AG04450 (cell line): ENCODE results near the gene MYO1D. TPM values are rescaled to one million over a fixed set of nuclear protein-coding genes. Genes with fewer than 3 reads are reported as not detected.

Experiments
- CTCF ChIA-PET: fragments of 300-600, 350-600 bp; formaldehyde crosslinking; extraction: SDS; loops from one replicate; lab custom pipeline; 2022; ENCODE audit warnings: antibody characterized with exemption, inconsistent platforms; lab: Charles Lee
- POLR2A ChIA-PET: fragments of 350-600 bp; formaldehyde crosslinking; extraction: SDS; loops from one replicate; lab custom pipeline; 2021; ENCODE audit warnings: antibody characterized with exemption, inconsistent platforms; lab: Yijun Ruan, JAX
- DNase-seq: peaks from one replicate; pipeline ENCODE4 v3.0.0-alpha.2; 2011; ENCODE audit warnings: low read depth, low spot score
- H3K27ac ChIP-seq: one replicate; pipeline ENCODE4 v1.5.1; 2012; ENCODE audit warnings: low read depth, low read length, control low read depth
- H3K27me3 ChIP-seq: one replicate; pipeline ENCODE4 v1.6.0; 2012; ENCODE audit warnings: low read length; ENCODE audit not compliant: control insufficient read depth, insufficient read depth
- H3K4me3 ChIP-seq: 2 replicates; pipeline ENCODE4 v1.5.1; 2011; ENCODE audit warnings: mild to moderate bottlenecking, low read depth, low read length, control low read depth
- H3K9me3 ChIP-seq: 2 replicates; pipeline ENCODE4 v1.5.1; 2012; ENCODE audit warnings: low read length; ENCODE audit not compliant: control insufficient read depth, insufficient read depth
- polyA plus RNA-seq: library from polyadenylated mRNA; depleted of rRNA; stranded (reverse); fragments of >200 nt; gene quantifications from 2 replicates; pipeline ENCODE4 v1.2.3, GENCODE V29; 2011
- TF ChIP-seq, protein P1 (sequence below): IDR thresholded peaks from 2 replicates; pipeline ENCODE4 v1.5.1; 2011; ENCODE audit warnings: low read depth, low read length, control low read depth, inconsistent platforms

The MYO1D gene
- polyA plus RNA-seq, 1 experiment: 1.1 TPM

DNA sequence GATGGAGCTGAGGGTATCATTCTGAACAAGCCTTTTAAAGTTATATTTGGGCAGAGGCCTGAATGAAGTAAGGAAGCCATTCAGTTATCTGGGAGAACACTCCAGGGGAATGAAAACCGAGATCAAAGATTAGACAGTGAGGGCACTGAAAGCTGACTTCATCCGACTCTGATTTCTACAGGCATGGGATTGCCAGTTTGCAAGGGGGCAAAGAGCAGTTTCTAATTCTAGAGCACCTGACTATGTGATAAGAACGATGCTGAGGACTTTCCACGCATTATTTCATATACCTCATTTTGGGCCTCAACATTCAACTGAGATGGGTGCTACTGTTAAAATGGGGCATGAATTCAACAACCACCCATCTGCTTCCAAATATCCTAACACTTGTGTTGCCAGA lies 254.4 kb downstream of the MYO1D start:
- DNase-seq: no peak
- peaks cover 3% of the 10 kb centered on the region for H3K27me3 ChIP-seq
- no peak overlapping the region for H3K4me3 ChIP-seq
- no peaks in the 10 kb centered on the region for H3K9me3 ChIP-seq
- CTCF ChIA-PET: no interaction called here
- no peak overlapping the region for H3K27ac ChIP-seq
- POLR2A ChIA-PET: no interaction called here
- TF ChIP-seq, protein P1, sequence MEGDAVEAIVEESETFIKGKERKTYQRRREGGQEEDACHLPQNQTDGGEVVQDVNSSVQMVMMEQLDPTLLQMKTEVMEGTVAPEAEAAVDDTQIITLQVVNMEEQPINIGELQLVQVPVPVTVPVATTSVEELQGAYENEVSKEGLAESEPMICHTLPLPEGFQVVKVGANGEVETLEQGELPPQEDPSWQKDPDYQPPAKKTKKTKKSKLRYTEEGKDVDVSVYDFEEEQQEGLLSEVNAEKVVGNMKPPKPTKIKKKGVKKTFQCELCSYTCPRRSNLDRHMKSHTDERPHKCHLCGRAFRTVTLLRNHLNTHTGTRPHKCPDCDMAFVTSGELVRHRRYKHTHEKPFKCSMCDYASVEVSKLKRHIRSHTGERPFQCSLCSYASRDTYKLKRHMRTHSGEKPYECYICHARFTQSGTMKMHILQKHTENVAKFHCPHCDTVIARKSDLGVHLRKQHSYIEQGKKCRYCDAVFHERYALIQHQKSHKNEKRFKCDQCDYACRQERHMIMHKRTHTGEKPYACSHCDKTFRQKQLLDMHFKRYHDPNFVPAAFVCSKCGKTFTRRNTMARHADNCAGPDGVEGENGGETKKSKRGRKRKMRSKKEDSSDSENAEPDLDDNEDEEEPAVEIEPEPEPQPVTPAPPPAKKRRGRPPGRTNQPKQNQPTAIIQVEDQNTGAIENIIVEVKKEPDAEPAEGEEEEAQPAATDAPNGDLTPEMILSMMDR: no peak

- DNase-seq: no peak
- H3K9me3 ChIP-seq: no peaks in the 10 kb centered on the region
- TF ChIP-seq, protein P1: no peak
- ChIA-PET POLR2A (no interaction called here), CTCF (no interaction called here)
- H3K27me3 ChIP-seq: no peaks in the 10 kb centered on the region
- no peak overlapping the region for H3K27ac ChIP-seq
- no peak overlapping the region for H3K4me3 ChIP-seq
These were observed 255.2 kb downstream of the MYO1D start for GRCh38 chr17:32621612-32622312.

GRCh38 chr17:32615326-32615725 lies 261.6 kb downstream of the MYO1D start:
- ChIA-PET POLR2A (no interaction called here), CTCF (no interaction called here)
- H3K27me3 ChIP-seq: no peaks in the 10 kb centered on the region
- no peak overlapping the region for H3K4me3 ChIP-seq
- TF ChIP-seq, protein P1: no peak
- H3K27ac ChIP-seq: no peak overlapping the region
- H3K9me3 ChIP-seq: no peaks in the 10 kb centered on the region
- DNase-seq: no peak

- Histone ChIP-seq H3K27ac (no peak overlapping the region), H3K9me3 (no peaks in the 10 kb centered on the region), H3K4me3 (no peak overlapping the region), H3K27me3 (no peaks in the 10 kb centered on the region)
- CTCF ChIA-PET: no interaction called here
- TF ChIP-seq, protein P1: no peak
- POLR2A ChIA-PET: no interaction called here
- DNase-seq: no peak
These were observed 266.0 kb downstream of the MYO1D start for GRCh38 chr17:32610943-32611342.

GRCh38 chr17:32609884-32610650 lies 266.9 kb downstream of the MYO1D start:
- ChIA-PET POLR2A (no interaction called here), CTCF (no interaction called here)
- H3K9me3 ChIP-seq: no peaks in the 10 kb centered on the region
- no peaks in the 10 kb centered on the region for H3K27me3 ChIP-seq
- no peak overlapping the region for H3K27ac ChIP-seq
- TF ChIP-seq, protein P1: no peak
- no peak overlapping the region for H3K4me3 ChIP-seq
- DNase-seq: no peak
